NCI-H526 (cell line): ENCODE data around the gene ENKUR.

Experiments
- DNase-seq, 2 experiments: peaks; one replicate each; lab custom pipeline; 2025; lab: John Stamatoyannopoulos, UW

The ENKUR gene

GRCh38 chr10:25015828-25016375 is at the start of gene ENKUR:
Gene ENKUR (minus strand): TSS chr10:25016158. CDS start chr10:25015936, 222 bp downstream.
- DNase-seq, result peak; percentile 86 to 87

- DNase-seq, result no peak
These were observed 48.4 kb upstream of the ENKUR start for GRCh38 chr10:25064401-25064800.

- no peak for DNase-seq
These were observed 47.7 kb upstream of the ENKUR start for GRCh38 chr10:25063644-25064043.

- DNase-seq, result no peak
These were observed 47.2 kb upstream of the ENKUR start for GRCh38 chr10:25063157-25063556.

GRCh38 chr10:25061711-25062449 is 45.9 kb upstream of the ENKUR start:
- DNase-seq, result no peak

GRCh38 chr10:25061125-25061524 is 45.2 kb upstream of the ENKUR start:
- no peak for DNase-seq

- DNase-seq, result no peak
These were observed 44.0 kb upstream of the ENKUR start for GRCh38 chr10:25059990-25060389.

GRCh38 chr10:25057886-25058285 is 41.9 kb upstream of the ENKUR start:
- no peak for DNase-seq

- DNase-seq, result no peak
These were observed 40.8 kb upstream of the ENKUR start for GRCh38 chr10:25056726-25057125.

GRCh38 chr10:25052012-25052411 is 36.1 kb upstream of the ENKUR start:
- no peak for DNase-seq

- no peak for DNase-seq
These were observed 34.4 kb upstream of the ENKUR start for GRCh38 chr10:25050402-25050801.

- DNase-seq, result no peak
These were observed 34.0 kb upstream of the ENKUR start for GRCh38 chr10:25049966-25050365.

- DNase-seq, result no peak
These were observed 32.5 kb upstream of the ENKUR start for GRCh38 chr10:25048450-25048849.

- no peak for DNase-seq
These were observed 31.8 kb upstream of the ENKUR start for GRCh38 chr10:25047591-25048301.

- no peak for DNase-seq
These were observed 31.1 kb upstream of the ENKUR start for GRCh38 chr10:25047088-25047487.

GRCh38 chr10:25046641-25047040 is 30.7 kb upstream of the ENKUR start:
- DNase-seq, result no peak

GRCh38 chr10:25039531-25039930 is 23.6 kb upstream of the ENKUR start:
- DNase-seq, result no peak

- DNase-seq, result no peak
These were observed 22.4 kb upstream of the ENKUR start for GRCh38 chr10:25038325-25038724.

- DNase-seq, result no peak
These were observed 20.4 kb upstream of the ENKUR start for GRCh38 chr10:25036381-25036780.

GRCh38 chr10:25029519-25029918 is 13.6 kb upstream of the ENKUR start:
- DNase-seq, result no peak

GRCh38 chr10:25028711-25029110 is 12.8 kb upstream of the ENKUR start:
- DNase-seq, result no peak

- no peak for DNase-seq
These were observed 10.5 kb upstream of the ENKUR start for GRCh38 chr10:25026463-25026862.

- DNase-seq, result no peak
These were observed 8.6 kb upstream of the ENKUR start for GRCh38 chr10:25024528-25024927.
